ENCODE results near the gene ZNF831.
A peak's percentile ranks its signal among the peaks of the same experiment; 100 is the strongest.

The ZNF831 gene
- total RNA-seq: 0 to 0.20 (median 0.05) reads per million in 18 experiments

GRCh38 chr20:59163631-59164530 is at the start of gene ZNF831:
ZNF831 (plus strand) TSS chr20:59163821; CDS start chr20:59191020, 27,199 bp downstream.
- peak; percentile 17 to 69 for DNase-seq

GRCh38 chr20:59117526-59117925 is 46.1 kb upstream of the ZNF831 start:
- DNase-seq: no peak

- no peak for DNase-seq
Measured at GRCh38 chr20:59118855-59119254, 44.8 kb upstream of the ZNF831 start.

GRCh38 chr20:59120491-59120890 is 43.1 kb upstream of the ZNF831 start:
- DNase-seq: peak; percentile 50 to 75

- no peak for DNase-seq
Measured at GRCh38 chr20:59120919-59121318, 42.7 kb upstream of the ZNF831 start.

- DNase-seq: no peak
Measured at GRCh38 chr20:59121714-59122565, 41.7 kb upstream of the ZNF831 start.

- DNase-seq: no peak
Measured at GRCh38 chr20:59122566-59122919, 41.1 kb upstream of the ZNF831 start.

- DNase-seq: no peak
Measured at GRCh38 chr20:59123011-59123677, 40.5 kb upstream of the ZNF831 start.

GRCh38 chr20:59123678-59124255 is 39.9 kb upstream of the ZNF831 start:
- DNase-seq: no peak

GRCh38 chr20:59124296-59125029 is 39.2 kb upstream of the ZNF831 start:
- no peak for DNase-seq

GRCh38 chr20:59125332-59125731 is 38.3 kb upstream of the ZNF831 start:
- no peak for DNase-seq

GRCh38 chr20:59125836-59126235 is 37.8 kb upstream of the ZNF831 start:
- DNase-seq: no peak

- DNase-seq: no peak
Measured at GRCh38 chr20:59127839-59128238, 35.8 kb upstream of the ZNF831 start.

GRCh38 chr20:59131551-59132285 is 31.9 kb upstream of the ZNF831 start:
- no peak for DNase-seq

- DNase-seq: peak in 1 of 2 donors; percentile 7
Measured at GRCh38 chr20:59134182-59134581, 29.4 kb upstream of the ZNF831 start.

- no peak for DNase-seq
Measured at GRCh38 chr20:59135093-59135492, 28.5 kb upstream of the ZNF831 start.

GRCh38 chr20:59136027-59136426 is 27.6 kb upstream of the ZNF831 start:
- DNase-seq: no peak

- no peak for DNase-seq
Measured at GRCh38 chr20:59137532-59137931, 26.1 kb upstream of the ZNF831 start.

GRCh38 chr20:59138114-59138748 is 25.4 kb upstream of the ZNF831 start:
- DNase-seq: no peak

GRCh38 chr20:59139998-59140397 is 23.6 kb upstream of the ZNF831 start:
- DNase-seq: no peak
